MCF 10A (cell line): ENCODE data around the gene STK31. TPM values are rescaled to one million over a fixed set of nuclear protein-coding genes. Genes with fewer than 3 reads are reported as not detected.
"Not testable (repeated sequence)": the region's sequence is repeated elsewhere in the genome, so short reads cannot be mapped to it uniquely, and the experiment has no call there.

Experiments
- BruUV-seq: library from RNA; stranded (reverse); fragments of 400-500 nt; replicated peaks from 2 replicates; lab custom pipeline; 2021; lab: Mats Ljungman, UMichigan
- CTCF ChIA-PET: fragments of 300-600 bp; sonication (Branson Sonifier 250); formaldehyde crosslinking; extraction: SDS; loops from one replicate; lab custom pipeline; 2021; ENCODE audit warnings: antibody characterized with exemption, inconsistent platforms; lab: Yijun Ruan, JAX
- POLR2A ChIA-PET: fragments of 300-600, 350-650 bp; sonication (Branson Sonifier 250); formaldehyde crosslinking; extraction: SDS; loops from one replicate; lab custom pipeline; 2020; ENCODE audit warnings: antibody characterized with exemption, inconsistent platforms; lab: Yijun Ruan, JAX
- DNase-seq: peaks from one replicate; pipeline ENCODE4 v3.0.0-alpha.2; 2018; ENCODE audit not compliant: unreplicated experiment
- H3K27ac Mint-ChIP-seq: one replicate; pipeline ENCODE4 v1.8.0; 2022; ENCODE audit warnings: mild to moderate bottlenecking, low read depth, mixed read lengths; ENCODE audit not compliant: unreplicated experiment
- H3K27me3 Mint-ChIP-seq: one replicate; pipeline ENCODE4 v1.8.0; 2022; ENCODE audit warnings: mixed read lengths; ENCODE audit not compliant: insufficient read depth, unreplicated experiment
- H3K36me3 Mint-ChIP-seq: one replicate; pipeline ENCODE4 v1.8.0; 2022; ENCODE audit warnings: mild to moderate bottlenecking, moderate library complexity, mixed read lengths; ENCODE audit not compliant: insufficient read depth, unreplicated experiment
- H3K4me1 Mint-ChIP-seq: one replicate; pipeline ENCODE4 v1.8.0; 2022; ENCODE audit warnings: mixed read lengths; ENCODE audit not compliant: insufficient read depth, unreplicated experiment
- H3K4me3 Mint-ChIP-seq: one replicate; pipeline ENCODE4 v1.8.0; 2022; ENCODE audit warnings: mild to moderate bottlenecking, moderate library complexity, mixed read lengths; ENCODE audit not compliant: unreplicated experiment
- H3K9me3 Mint-ChIP-seq: one replicate; pipeline ENCODE4 v1.8.0; 2022; ENCODE audit warnings: mixed read lengths; ENCODE audit not compliant: unreplicated experiment
- intact Hi-C: fragments of 100-400 bp; cut with micrococcal nuclease; formaldehyde crosslinking; loops from 2 replicates; pipeline ENCODE4 v1.14.1; 2022
- total RNA-seq: library from RNA; stranded (reverse); gene quantifications from 2 replicates; pipeline ENCODE4 v1.2.3, GENCODE V29; 2022
- TF ChIP-seq, protein P1 (sequence below): fragments of 200-600 bp; IDR thresholded peaks from one replicate; pipeline ENCODE4 v1.8.0; 2022; ENCODE audit warnings: antibody characterized with exemption, mild to moderate bottlenecking; ENCODE audit not compliant: unreplicated experiment

STK31 gene
- total RNA-seq, 1 experiment from 2014 or later: not detected

DNA sequence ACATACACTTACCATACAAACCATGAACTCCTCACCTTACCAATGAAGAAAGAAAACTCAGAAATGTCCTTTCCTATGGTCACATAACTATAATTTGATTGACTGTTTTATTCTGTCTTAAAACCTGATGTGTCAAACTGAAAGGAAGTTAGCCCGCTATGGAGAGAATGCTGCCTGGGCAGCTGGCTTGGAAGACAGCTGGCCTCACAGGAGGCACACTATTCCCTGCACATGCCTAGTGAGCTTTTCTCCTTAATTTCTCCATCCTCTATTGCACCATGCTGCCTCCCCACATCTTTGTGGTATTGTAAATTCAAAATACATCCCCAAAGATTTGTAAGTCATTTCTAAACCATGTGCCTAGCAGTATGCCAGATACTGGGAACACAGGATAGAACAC is 163.3 kb downstream of the STK31 start:
- H3K27me3 Mint-ChIP-seq: no peaks in the 10 kb centered on the region
- H3K9me3 Mint-ChIP-seq: peaks cover 5% of the 10 kb centered on the region
- CTCF ChIA-PET: no interaction called here
- BruUV-seq: no TSS peak
- H3K4me1 Mint-ChIP-seq: peaks cover 6% of the 10 kb centered on the region
- intact Hi-C loops: no loop called here
- POLR2A ChIA-PET: no interaction called here
- TF ChIP-seq, protein P1, sequence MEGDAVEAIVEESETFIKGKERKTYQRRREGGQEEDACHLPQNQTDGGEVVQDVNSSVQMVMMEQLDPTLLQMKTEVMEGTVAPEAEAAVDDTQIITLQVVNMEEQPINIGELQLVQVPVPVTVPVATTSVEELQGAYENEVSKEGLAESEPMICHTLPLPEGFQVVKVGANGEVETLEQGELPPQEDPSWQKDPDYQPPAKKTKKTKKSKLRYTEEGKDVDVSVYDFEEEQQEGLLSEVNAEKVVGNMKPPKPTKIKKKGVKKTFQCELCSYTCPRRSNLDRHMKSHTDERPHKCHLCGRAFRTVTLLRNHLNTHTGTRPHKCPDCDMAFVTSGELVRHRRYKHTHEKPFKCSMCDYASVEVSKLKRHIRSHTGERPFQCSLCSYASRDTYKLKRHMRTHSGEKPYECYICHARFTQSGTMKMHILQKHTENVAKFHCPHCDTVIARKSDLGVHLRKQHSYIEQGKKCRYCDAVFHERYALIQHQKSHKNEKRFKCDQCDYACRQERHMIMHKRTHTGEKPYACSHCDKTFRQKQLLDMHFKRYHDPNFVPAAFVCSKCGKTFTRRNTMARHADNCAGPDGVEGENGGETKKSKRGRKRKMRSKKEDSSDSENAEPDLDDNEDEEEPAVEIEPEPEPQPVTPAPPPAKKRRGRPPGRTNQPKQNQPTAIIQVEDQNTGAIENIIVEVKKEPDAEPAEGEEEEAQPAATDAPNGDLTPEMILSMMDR: no peak
- DNase-seq: no peak
- no peak overlapping the region for H3K27ac Mint-ChIP-seq
- no peak overlapping the region for H3K4me3 Mint-ChIP-seq
- no peaks in the 10 kb centered on the region for H3K36me3 Mint-ChIP-seq

DNA sequence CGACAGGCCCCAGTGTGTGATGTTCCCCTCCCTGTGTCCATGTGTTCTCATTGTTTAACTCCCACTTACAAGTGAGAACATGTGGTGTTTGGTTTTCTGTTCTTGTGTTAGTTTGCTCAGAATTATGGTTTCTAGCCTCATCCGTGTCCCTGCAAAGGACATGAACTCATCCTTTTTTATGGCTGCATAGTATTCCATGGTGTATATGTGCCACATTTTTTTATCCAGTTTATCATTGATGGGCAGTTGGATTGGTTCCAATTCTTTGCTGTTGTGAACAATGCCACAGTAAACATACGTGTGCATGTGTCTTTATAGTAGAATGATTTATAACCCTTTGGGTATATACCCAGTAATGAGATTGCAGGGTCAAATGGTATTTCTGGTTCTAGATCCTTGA is 166.5 kb downstream of the STK31 start:
- H3K27me3 Mint-ChIP-seq, POLR2A ChIA-PET, H3K27ac Mint-ChIP-seq, intact Hi-C loops, H3K36me3 Mint-ChIP-seq, DNase-seq, H3K4me1 Mint-ChIP-seq, H3K4me3 Mint-ChIP-seq, CTCF ChIA-PET, H3K9me3 Mint-ChIP-seq, BruUV-seq: not testable (repeated sequence)

Other genes with a start within 250 kb of the STK31 start
- 27.0 and 29.8 TPM in 2 replicates for gene IGF2BP3, start 239.7 kb upstream of the STK31 start, total RNA-seq
- 92.9 and 113 TPM in 2 replicates for gene TRA2A, start 178.2 kb upstream of the STK31 start, total RNA-seq
- gene CCDC126, start 112.8 kb upstream of the STK31 start, total RNA-seq: 4.2 and 4.7 TPM in 2 replicates
- 0.25 and 0.44 TPM in 2 replicates for gene FAM221A, start 30.0 kb upstream of the STK31 start, total RNA-seq